ENCODE measurements around the gene PRPSAP2.
A peak's percentile ranks its signal among the peaks of the same experiment; 100 is the strongest.
"Not testable (repeated sequence)": the region's sequence is repeated elsewhere in the genome, so short reads cannot be mapped to it uniquely, and the experiment has no call there.

PRPSAP2 gene

GRCh38 chr17:18856570-18856915, 1.4 kb upstream of the PRPSAP2 start:
- Histone ChIP-seq H3K27me3 (ENCODE audit: control insufficient read depth, insufficient read depth, low read length) (no peaks in the 10 kb centered on the region), H3K4me3 (ENCODE audit: low read length) (peak overlapping the region; percentile 80; the same call in 1 of the 2 replicates), H3K36me3 (ENCODE audit: control insufficient read depth, insufficient read depth, low read length) (no peaks in the 10 kb centered on the region), H3K27ac (ENCODE audit: low read length) (no peak overlapping the region), H3K9me3 (ENCODE audit: control insufficient read depth, insufficient read depth, low read length) (no peaks in the 10 kb centered on the region), H3K4me1 (ENCODE audit: control insufficient read depth, insufficient read depth, low read length) (0 out of 2 replicates have a peak, but pooled peaks cover 1% of the 10 kb centered on the region)
- no peak for DNase-seq (ENCODE audit: low read depth, low spot score)
- no CpG with 5 or more reads among the region's 7 CpGs for WGBS (ENCODE audit: insufficient coverage, insufficient read length)

GRCh38 chr17:18858567-18859245, 775 bp downstream of the PRPSAP2 start:
- 0 out of 2 replicates have a peak, but pooled peaks cover 1% of the 10 kb centered on the region for H3K4me1 ChIP-seq (ENCODE audit: control insufficient read depth, insufficient read depth, low read length)
- no peaks in the 10 kb centered on the region for H3K27me3 ChIP-seq (ENCODE audit: control insufficient read depth, insufficient read depth, low read length)
- no peak for DNase-seq (ENCODE audit: low read depth, low spot score)
- H3K36me3 ChIP-seq (ENCODE audit: control insufficient read depth, insufficient read depth, low read length) = no peaks in the 10 kb centered on the region
- peak overlapping the region; percentile 95; the same call in 1 of the 2 replicates for H3K4me3 ChIP-seq (ENCODE audit: low read length)
- H3K27ac ChIP-seq (ENCODE audit: low read length) = no peak overlapping the region
- WGBS (ENCODE audit: insufficient coverage, insufficient read length) = no CpG with 5 or more reads among the region's 12 CpGs
- no peaks in the 10 kb centered on the region for H3K9me3 ChIP-seq (ENCODE audit: control insufficient read depth, insufficient read depth, low read length)

GRCh38 chr17:18859256-18859655, 1.3 kb downstream of the PRPSAP2 start:
- H3K9me3 ChIP-seq (ENCODE audit: control insufficient read depth, insufficient read depth, low read length) = no peaks in the 10 kb centered on the region
- no peak for DNase-seq (ENCODE audit: low read depth, low spot score)
- WGBS (ENCODE audit: insufficient coverage, insufficient read length) = no CpG with 5 or more reads among the region's 4 CpGs
- H3K36me3 ChIP-seq (ENCODE audit: control insufficient read depth, insufficient read depth, low read length) = no peaks in the 10 kb centered on the region
- no peaks in the 10 kb centered on the region for H3K27me3 ChIP-seq (ENCODE audit: control insufficient read depth, insufficient read depth, low read length)
- no peak overlapping the region for H3K4me3 ChIP-seq (ENCODE audit: low read length)
- 0 out of 2 replicates have a peak, but pooled peaks cover 1% of the 10 kb centered on the region for H3K4me1 ChIP-seq (ENCODE audit: control insufficient read depth, insufficient read depth, low read length)
- H3K27ac ChIP-seq (ENCODE audit: low read length) = no peak overlapping the region

GRCh38 chr17:18860161-18860972, 2.4 kb downstream of the PRPSAP2 start:
- H3K36me3 ChIP-seq (ENCODE audit: control insufficient read depth, insufficient read depth, low read length) = no peaks in the 10 kb centered on the region
- no peak overlapping the region for H3K27ac ChIP-seq (ENCODE audit: low read length)
- H3K9me3 ChIP-seq (ENCODE audit: control insufficient read depth, insufficient read depth, low read length) = no peaks in the 10 kb centered on the region
- no peaks in the 10 kb centered on the region for H3K27me3 ChIP-seq (ENCODE audit: control insufficient read depth, insufficient read depth, low read length)
- H3K4me1 ChIP-seq (ENCODE audit: control insufficient read depth, insufficient read depth, low read length) = 0 out of 2 replicates have a peak, but pooled peaks cover 1% of the 10 kb centered on the region
- DNase-seq (ENCODE audit: low read depth, low spot score) = no peak
- no peak overlapping the region for H3K4me3 ChIP-seq (ENCODE audit: low read length)
- no CpG with 5 or more reads among the region's 9 CpGs for WGBS (ENCODE audit: insufficient coverage, insufficient read length)

- H3K9me3 ChIP-seq (ENCODE audit: control insufficient read depth, insufficient read depth, low read length) = no peaks in the 10 kb centered on the region
- H3K27ac ChIP-seq (ENCODE audit: low read length) = no peak overlapping the region
- no peak for DNase-seq (ENCODE audit: low read depth, low spot score)
- no peak overlapping the region for H3K4me3 ChIP-seq (ENCODE audit: low read length)
- WGBS (ENCODE audit: insufficient coverage, insufficient read length) = no CpG with 5 or more reads among the region's 5 CpGs
- no peaks in the 10 kb centered on the region for H3K4me1 ChIP-seq (ENCODE audit: control insufficient read depth, insufficient read depth, low read length)
- H3K27me3 ChIP-seq (ENCODE audit: control insufficient read depth, insufficient read depth, low read length) = no peaks in the 10 kb centered on the region
- H3K36me3 ChIP-seq (ENCODE audit: control insufficient read depth, insufficient read depth, low read length) = no peaks in the 10 kb centered on the region
Measured at GRCh38 chr17:18862011-18862410, 4.1 kb downstream of the PRPSAP2 start.

GRCh38 chr17:18864996-18865395, 7.1 kb downstream of the PRPSAP2 start:
- not testable (repeated sequence) for H3K4me1 ChIP-seq (ENCODE audit: control insufficient read depth, insufficient read depth, low read length); H3K9me3 ChIP-seq (ENCODE audit: control insufficient read depth, insufficient read depth, low read length); H3K27ac ChIP-seq (ENCODE audit: low read length); H3K36me3 ChIP-seq (ENCODE audit: control insufficient read depth, insufficient read depth, low read length); DNase-seq (ENCODE audit: low read depth, low spot score); H3K27me3 ChIP-seq (ENCODE audit: control insufficient read depth, insufficient read depth, low read length); H3K4me3 ChIP-seq (ENCODE audit: low read length)
- no CpG with 5 or more reads among the region's 5 CpGs for WGBS (ENCODE audit: insufficient coverage, insufficient read length)

GRCh38 chr17:18866866-18867813, 9.2 kb downstream of the PRPSAP2 start:
- Histone ChIP-seq H3K36me3 (ENCODE audit: control insufficient read depth, insufficient read depth, low read length) (peaks cover 8% of the 10 kb centered on the region; the same call in 1 of the 2 replicates), H3K4me1 (ENCODE audit: control insufficient read depth, insufficient read depth, low read length) (no peaks in the 10 kb centered on the region), H3K9me3 (ENCODE audit: control insufficient read depth, insufficient read depth, low read length) (no peaks in the 10 kb centered on the region), H3K27me3 (ENCODE audit: control insufficient read depth, insufficient read depth, low read length) (no peaks in the 10 kb centered on the region), H3K4me3 (ENCODE audit: low read length) (no peak overlapping the region), H3K27ac (ENCODE audit: low read length) (no peak overlapping the region)
- DNase-seq (ENCODE audit: low read depth, low spot score) = no peak
- no CpG with 5 or more reads among the region's 8 CpGs for WGBS (ENCODE audit: insufficient coverage, insufficient read length)

GRCh38 chr17:18877104-18877645, 19.2 kb downstream of the PRPSAP2 start:
- DNase-seq (ENCODE audit: low read depth, low spot score) = no peak
- H3K27ac ChIP-seq (ENCODE audit: low read length) = no peak overlapping the region

GRCh38 chr17:18888766-18889290, 30.9 kb downstream of the PRPSAP2 start:
- Histone ChIP-seq H3K36me3 (ENCODE audit: control insufficient read depth, insufficient read depth, low read length) (peaks cover 11% of the 10 kb centered on the region), H3K4me1 (ENCODE audit: control insufficient read depth, insufficient read depth, low read length) (no peaks in the 10 kb centered on the region), H3K27ac (ENCODE audit: low read length) (no peak overlapping the region), H3K9me3 (ENCODE audit: control insufficient read depth, insufficient read depth, low read length) (no peaks in the 10 kb centered on the region), H3K27me3 (ENCODE audit: control insufficient read depth, insufficient read depth, low read length) (no peaks in the 10 kb centered on the region), H3K4me3 (ENCODE audit: low read length) (no peak overlapping the region)
- no peak for DNase-seq (ENCODE audit: low read depth, low spot score)
- no CpG with 5 or more reads among the region's 9 CpGs for WGBS (ENCODE audit: insufficient coverage, insufficient read length)

More at GRCh38 chr17:18877104-18877645, 19.2 kb downstream of the PRPSAP2 start:
- H3K4me1 ChIP-seq (ENCODE audit: control insufficient read depth, insufficient read depth, low read length) = no peaks in the 10 kb centered on the region; the same call in 1 of the 2 replicates
- H3K27me3 ChIP-seq (ENCODE audit: control insufficient read depth, insufficient read depth, low read length) = no peaks in the 10 kb centered on the region
- no peak overlapping the region for H3K4me3 ChIP-seq (ENCODE audit: low read length)
- H3K36me3 ChIP-seq (ENCODE audit: control insufficient read depth, insufficient read depth, low read length) = peaks cover 18% of the 10 kb centered on the region
- no peaks in the 10 kb centered on the region for H3K9me3 ChIP-seq (ENCODE audit: control insufficient read depth, insufficient read depth, low read length)
- 100% methylated on average over 2 of the region's 6 CpGs for WGBS (ENCODE audit: insufficient coverage, insufficient read length)

All from iPS DF 6.9 (cell line).